HG02610 (cell line): ENCODE results near the gene DDIT3.

Experiments used
- ATAC-seq: cut with Tn5 transposase; IDR thresholded peaks from one replicate; pipeline ENCODE4 v1.9.1; 2021; ENCODE audit warnings: mild to moderate bottlenecking, moderate library complexity; ENCODE audit not compliant: unreplicated experiment

DDIT3 gene

GRCh38 chr12:57487597-57488401 is 32.5 kb downstream of the DDIT3 start, which contains the start of gene MARS1:
Gene MARS1, plus strand, starts transcription at chr12:57488068. Its CDS starts 23 bp downstream, at chr12:57488091.
- ATAC-seq, result peak; percentile 97

GRCh38 chr12:57487055-57487596 is 33.2 kb downstream of the DDIT3 start:
- ATAC-seq, result no peak

GRCh38 chr12:57485695-57486094 is 34.6 kb downstream of the DDIT3 start:
- ATAC-seq, result no peak

GRCh38 chr12:57483466-57483865 is 36.8 kb downstream of the DDIT3 start:
- ATAC-seq, result no peak

GRCh38 chr12:57481671-57482070 is 38.6 kb downstream of the DDIT3 start:
- ATAC-seq, result no peak

GRCh38 chr12:57479376-57480115 is 40.8 kb downstream of the DDIT3 start, which contains the start of gene ARHGAP9:
Gene ARHGAP9, minus strand, starts transcription at chr12:57479866. Its CDS starts 460 bp downstream, at chr12:57479406.
- ATAC-seq, result peak; percentile 42

GRCh38 chr12:57479043-57479375 is 41.3 kb downstream of the DDIT3 start:
- ATAC-seq, result no peak

GRCh38 chr12:57477710-57478681 is 42.3 kb downstream of the DDIT3 start:
- peak; percentile 35 for ATAC-seq

- ATAC-seq, result no peak
Measured at GRCh38 chr12:57476993-57477709, 43.2 kb downstream of the DDIT3 start.

GRCh38 chr12:57476162-57476992 is 43.9 kb downstream of the DDIT3 start:
- no peak for ATAC-seq

GRCh38 chr12:57475271-57476161 is 44.8 kb downstream of the DDIT3 start:
- no peak for ATAC-seq

GRCh38 chr12:57474862-57475261 is 45.5 kb downstream of the DDIT3 start:
- no peak for ATAC-seq

GRCh38 chr12:57474430-57474829 is 45.9 kb downstream of the DDIT3 start:
- ATAC-seq, result no peak

- no peak for ATAC-seq
Measured at GRCh38 chr12:57473886-57474285, 46.4 kb downstream of the DDIT3 start.

GRCh38 chr12:57473392-57473791 is 46.9 kb downstream of the DDIT3 start:
- ATAC-seq, result no peak

- ATAC-seq, result no peak
Measured at GRCh38 chr12:57472391-57472790, 47.9 kb downstream of the DDIT3 start.

- no peak for ATAC-seq
Measured at GRCh38 chr12:57471661-57472060, 48.7 kb downstream of the DDIT3 start.
